ENCODE measurements around the gene GALP. TPM values are rescaled to one million over a fixed set of nuclear protein-coding genes. Genes with fewer than 3 reads are reported as not detected.

The GALP gene
- total RNA-seq, 1 donor from 2014 or later = not detected

DNA sequence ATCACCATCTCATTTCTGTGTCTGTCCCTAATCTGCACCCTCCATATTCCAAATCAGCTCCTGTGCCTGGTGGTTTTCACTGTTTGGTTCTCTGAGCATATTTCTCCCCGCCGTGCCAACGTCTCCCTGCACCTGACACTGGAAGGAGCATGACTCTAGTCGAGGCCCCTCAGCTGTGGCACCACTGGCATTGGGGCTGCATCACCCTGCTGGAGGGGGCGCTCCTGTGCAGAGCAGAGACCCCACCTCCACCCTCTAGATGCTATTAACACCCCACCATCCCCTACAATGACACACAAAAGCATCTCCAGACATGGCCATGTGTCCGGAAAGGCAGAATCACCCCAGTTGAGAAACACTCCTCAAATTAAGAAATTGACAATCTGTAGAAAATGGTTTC, 47.1 kb downstream of the GALP start:
- no peak overlapping the region for H3K27ac Mint-ChIP-seq (ENCODE audit: unreplicated experiment)

DNA sequence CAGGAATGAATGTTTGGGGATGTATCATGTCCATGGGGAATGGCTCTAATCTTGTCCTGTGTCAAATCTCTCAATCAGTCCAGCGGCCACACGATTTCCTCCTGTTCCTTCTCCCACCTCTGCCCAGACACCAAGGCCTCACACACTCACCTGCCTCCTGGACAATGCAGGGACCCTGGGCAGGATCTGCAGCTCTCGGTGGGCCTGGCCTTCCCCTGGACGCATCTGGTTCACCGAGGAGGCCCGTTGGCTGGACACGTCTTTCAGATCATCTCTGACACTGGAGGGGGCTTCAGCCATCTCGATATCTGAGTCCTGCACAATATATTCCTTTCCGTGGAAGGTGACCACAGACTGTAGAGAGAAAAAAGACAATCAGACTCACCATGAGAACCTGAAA, 47.7 kb downstream of the GALP start:
- Mint-ChIP-seq H3K4me3 (ENCODE audit: unreplicated experiment) (no peak overlapping the region), H3K4me1 (ENCODE audit: low read depth, unreplicated experiment) (no peaks in the 10 kb centered on the region), H3K27me3 (ENCODE audit: unreplicated experiment) (peaks cover 2% of the 10 kb centered on the region), H3K9me3 (ENCODE audit: unreplicated experiment) (no peaks in the 10 kb centered on the region), H3K36me3 (ENCODE audit: unreplicated experiment) (peaks cover 16% of the 10 kb centered on the region), H3K27ac (ENCODE audit: unreplicated experiment) (no peak overlapping the region)
- TF ChIP-seq, protein P1, sequence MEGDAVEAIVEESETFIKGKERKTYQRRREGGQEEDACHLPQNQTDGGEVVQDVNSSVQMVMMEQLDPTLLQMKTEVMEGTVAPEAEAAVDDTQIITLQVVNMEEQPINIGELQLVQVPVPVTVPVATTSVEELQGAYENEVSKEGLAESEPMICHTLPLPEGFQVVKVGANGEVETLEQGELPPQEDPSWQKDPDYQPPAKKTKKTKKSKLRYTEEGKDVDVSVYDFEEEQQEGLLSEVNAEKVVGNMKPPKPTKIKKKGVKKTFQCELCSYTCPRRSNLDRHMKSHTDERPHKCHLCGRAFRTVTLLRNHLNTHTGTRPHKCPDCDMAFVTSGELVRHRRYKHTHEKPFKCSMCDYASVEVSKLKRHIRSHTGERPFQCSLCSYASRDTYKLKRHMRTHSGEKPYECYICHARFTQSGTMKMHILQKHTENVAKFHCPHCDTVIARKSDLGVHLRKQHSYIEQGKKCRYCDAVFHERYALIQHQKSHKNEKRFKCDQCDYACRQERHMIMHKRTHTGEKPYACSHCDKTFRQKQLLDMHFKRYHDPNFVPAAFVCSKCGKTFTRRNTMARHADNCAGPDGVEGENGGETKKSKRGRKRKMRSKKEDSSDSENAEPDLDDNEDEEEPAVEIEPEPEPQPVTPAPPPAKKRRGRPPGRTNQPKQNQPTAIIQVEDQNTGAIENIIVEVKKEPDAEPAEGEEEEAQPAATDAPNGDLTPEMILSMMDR (IDR thresholded peaks at IDR 0.05; ENCODE audit: partially characterized antibody, unreplicated experiment) = no peak
- DNase-seq = no peak

More for the DNA sequence above, 47.1 kb downstream of the GALP start:
- no peaks in the 10 kb centered on the region for H3K4me1 Mint-ChIP-seq (ENCODE audit: low read depth, unreplicated experiment)
- TF ChIP-seq, protein P1 (IDR thresholded peaks at IDR 0.05; ENCODE audit: partially characterized antibody, unreplicated experiment) = no peak
- DNase-seq = no peak
- H3K9me3 Mint-ChIP-seq (ENCODE audit: unreplicated experiment) = peaks cover 2% of the 10 kb centered on the region
- H3K4me3 Mint-ChIP-seq (ENCODE audit: unreplicated experiment) = no peak overlapping the region
- peaks cover 16% of the 10 kb centered on the region for H3K36me3 Mint-ChIP-seq (ENCODE audit: unreplicated experiment)
- H3K27me3 Mint-ChIP-seq (ENCODE audit: unreplicated experiment) = peaks cover 2% of the 10 kb centered on the region

Other genes with a start within 250 kb of the GALP start
- not detected for gene NLRP13, start 243.7 kb upstream of the GALP start, total RNA-seq (ENCODE audit: unreplicated experiment)
- gene NLRP8, start 228.2 kb upstream of the GALP start, total RNA-seq (ENCODE audit: unreplicated experiment) = not detected
- not detected for gene NLRP5, start 189.2 kb upstream of the GALP start, total RNA-seq (ENCODE audit: unreplicated experiment)
- gene ZNF787, start 54.7 kb upstream of the GALP start, total RNA-seq (ENCODE audit: unreplicated experiment) = 59.7 TPM
- 56.9 TPM for gene ZNF444, start 34.7 kb upstream of the GALP start, total RNA-seq (ENCODE audit: unreplicated experiment)
- not detected for gene ZSCAN5B, start 21.8 kb downstream of the GALP start, total RNA-seq (ENCODE audit: unreplicated experiment)
- 0.32 TPM for gene ZSCAN5C, start 26.3 kb downstream of the GALP start, total RNA-seq (ENCODE audit: unreplicated experiment)
- gene EDDM13, start 96.7 kb downstream of the GALP start, total RNA-seq (ENCODE audit: unreplicated experiment) = not detected
- 13.1 TPM for gene ZSCAN5A, start 138.8 kb downstream of the GALP start, total RNA-seq (ENCODE audit: unreplicated experiment)
- gene ZNF582, start 217.5 kb downstream of the GALP start, total RNA-seq (ENCODE audit: unreplicated experiment) = 7.5 TPM
- 13.6 TPM for gene ZNF583, start 228.3 kb downstream of the GALP start, total RNA-seq (ENCODE audit: unreplicated experiment)

All from glutamatergic neuron (in vitro differentiated cells).